GM18520 (cell line): ENCODE measurements around the gene MBD5.

Source experiments
- ATAC-seq: cut with Tn5 transposase; IDR thresholded peaks from one replicate; pipeline ENCODE4 v1.9.1; 2021; ENCODE audit not compliant: unreplicated experiment

Gene MBD5

GRCh38 chr2:148515120-148515519, 494.2 kb downstream of the MBD5 start:
- no peak for ATAC-seq

GRCh38 chr2:148515976-148516375, 495.1 kb downstream of the MBD5 start:
- ATAC-seq = no peak

DNA sequence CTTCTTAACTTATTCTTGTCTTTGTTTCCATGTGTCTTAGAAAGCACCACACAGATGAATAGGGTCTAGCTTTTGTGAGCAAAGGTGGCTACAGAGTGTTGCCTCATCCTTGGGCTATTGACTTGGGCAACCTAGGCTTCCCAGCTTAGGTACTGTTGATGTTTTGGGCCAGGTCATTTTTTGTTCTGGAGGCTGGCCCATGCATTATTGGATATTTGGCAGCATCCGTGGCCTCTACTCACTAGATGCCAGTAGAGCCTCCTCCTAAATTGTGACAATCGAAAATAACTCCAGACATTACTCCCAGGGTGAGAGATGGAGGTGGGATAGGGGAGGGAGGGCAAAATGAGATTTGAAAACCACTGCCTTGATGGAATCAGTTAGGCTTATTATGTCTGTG, 496.4 kb downstream of the MBD5 start:
- ATAC-seq = no peak

- ATAC-seq = no peak
Measured at GRCh38 chr2:148517822-148518221, 496.9 kb downstream of the MBD5 start.

- no peak for ATAC-seq
Measured at GRCh38 chr2:148519013-148519412, 498.1 kb downstream of the MBD5 start.

DNA sequence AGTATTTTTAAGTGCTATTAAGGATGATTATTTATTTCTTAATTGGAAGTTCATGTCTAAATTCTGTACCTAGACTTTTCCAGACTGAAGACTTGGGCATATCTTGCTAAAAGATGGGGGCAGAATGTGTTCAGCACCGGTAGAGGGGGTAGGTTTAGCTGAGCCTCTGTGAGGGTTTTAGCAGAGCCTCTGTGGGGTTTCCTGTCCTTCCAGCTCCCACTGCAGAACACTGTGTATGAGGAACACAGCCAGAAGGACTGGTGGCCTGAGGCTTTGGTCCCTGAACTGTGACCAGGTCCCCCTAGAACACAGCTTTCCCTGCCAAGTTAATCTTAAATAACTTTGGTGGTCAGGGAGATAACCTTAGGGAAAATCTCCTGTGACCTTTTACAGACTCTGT, 500.3 kb downstream of the MBD5 start:
- no peak for ATAC-seq

- ATAC-seq = no peak
Measured at GRCh38 chr2:148523315-148523714, 502.4 kb downstream of the MBD5 start.

- ATAC-seq = no peak
Measured at GRCh38 chr2:148524519-148524919, 503.6 kb downstream of the MBD5 start.

- no peak for ATAC-seq
Measured at GRCh38 chr2:148525130-148525529, 504.2 kb downstream of the MBD5 start.

- ATAC-seq = no peak
Measured at GRCh38 chr2:148526509-148527346, 505.8 kb downstream of the MBD5 start.

DNA sequence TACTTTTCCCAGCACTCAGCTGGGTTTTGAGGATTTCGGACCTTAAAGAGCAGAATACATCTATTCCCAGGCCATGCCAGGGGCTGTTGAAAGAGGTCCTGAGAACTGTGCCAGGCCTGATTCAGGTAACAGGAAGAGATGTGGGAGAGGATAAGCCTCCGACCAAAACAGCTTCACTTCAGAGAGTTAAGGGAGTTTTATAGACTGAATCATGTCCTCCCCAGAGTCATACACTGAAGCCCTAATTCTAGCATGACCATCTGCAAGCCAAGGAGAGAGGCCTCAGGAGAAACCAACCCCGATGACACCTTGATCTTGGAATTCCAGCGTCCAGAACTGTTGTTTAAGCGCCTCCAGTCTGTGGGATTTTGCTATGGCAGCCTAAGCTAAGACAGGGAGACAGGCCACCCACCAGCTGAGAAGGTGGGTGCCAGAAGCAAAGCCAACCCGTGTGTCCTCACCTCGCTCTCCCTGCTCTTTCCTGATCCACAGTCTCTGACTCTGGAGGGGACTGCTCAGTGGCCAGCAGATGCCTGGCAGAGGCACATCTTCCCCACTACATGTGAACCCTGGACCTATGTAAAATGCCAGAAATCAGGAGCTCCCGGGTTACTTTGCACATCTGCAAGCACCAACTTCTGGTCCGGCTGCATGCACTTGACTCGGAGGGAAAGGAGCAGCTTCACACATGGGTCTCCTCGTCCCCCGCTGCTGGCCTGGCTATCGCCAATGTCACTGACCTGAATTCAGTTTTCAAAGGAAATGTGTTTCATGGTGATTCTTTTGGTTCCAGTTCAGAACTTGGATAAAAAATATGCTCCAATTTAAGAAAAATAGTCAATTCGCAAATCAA, 506.8 kb downstream of the MBD5 start:
- ATAC-seq = no peak

GRCh38 chr2:148528356-148529064, 507.6 kb downstream of the MBD5 start:
- no peak for ATAC-seq

- no peak for ATAC-seq
Measured at GRCh38 chr2:148529745-148530144, 508.9 kb downstream of the MBD5 start.

GRCh38 chr2:148530350-148530749, 509.5 kb downstream of the MBD5 start:
- no peak for ATAC-seq

GRCh38 chr2:148531235-148531634, 510.3 kb downstream of the MBD5 start:
- ATAC-seq = no peak

DNA sequence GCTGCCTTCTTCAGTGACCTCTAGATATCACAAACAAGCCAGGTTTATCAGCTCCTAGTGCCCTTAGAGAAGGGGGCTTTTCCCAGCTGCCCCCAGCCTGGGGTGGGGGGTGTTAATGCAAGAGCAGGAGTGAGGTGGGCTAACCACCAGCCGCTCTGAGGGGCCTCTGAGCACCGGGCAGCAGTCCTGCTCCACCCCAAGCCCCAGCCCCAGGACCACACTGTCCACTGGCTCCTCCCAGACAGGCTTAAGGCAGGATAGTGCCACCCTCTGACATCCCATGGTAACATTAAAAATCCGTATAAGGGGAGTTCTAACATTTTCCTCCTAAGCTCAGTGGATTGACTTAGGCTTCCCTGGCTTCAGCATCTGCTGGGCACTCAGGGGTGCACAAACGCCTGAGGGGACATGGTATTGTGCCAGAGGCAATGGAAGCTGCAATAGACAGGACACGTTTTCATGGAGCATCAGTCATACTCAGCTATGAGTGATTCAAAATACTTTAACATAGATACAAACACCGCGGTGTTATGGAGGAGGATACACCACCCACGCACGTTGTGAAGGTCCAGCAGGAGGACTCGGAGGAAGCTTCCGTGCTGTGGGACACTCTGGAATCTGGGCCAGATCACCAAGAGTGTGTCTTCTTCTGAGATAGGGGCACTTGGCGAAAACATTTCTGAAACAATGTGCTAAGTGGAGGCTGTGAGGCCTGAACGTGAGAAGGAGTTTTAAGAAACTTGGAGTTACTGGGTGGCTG, 511.0 kb downstream of the MBD5 start:
- ATAC-seq = no peak

DNA sequence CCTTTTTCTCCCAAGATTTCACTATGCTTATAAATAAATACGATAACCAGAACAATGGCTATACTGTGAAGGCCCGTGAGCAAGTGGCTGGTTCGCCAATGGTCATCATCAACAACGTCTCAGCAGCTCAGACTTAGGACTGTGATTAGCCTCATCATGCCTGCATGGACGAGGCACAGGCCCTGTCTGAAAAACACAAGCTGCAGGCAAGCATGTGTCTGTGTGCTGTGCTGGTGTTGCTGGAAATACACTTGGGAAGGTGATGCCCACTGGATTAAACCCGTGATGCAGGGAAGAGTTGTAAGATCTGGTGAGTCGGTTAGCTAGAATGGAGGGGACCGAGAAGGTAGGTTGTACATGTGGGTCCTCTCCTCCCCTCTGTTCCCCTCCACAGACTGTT, 512.1 kb downstream of the MBD5 start:
- ATAC-seq = no peak

- ATAC-seq = no peak
Measured at GRCh38 chr2:148533685-148534084, 512.8 kb downstream of the MBD5 start.

DNA sequence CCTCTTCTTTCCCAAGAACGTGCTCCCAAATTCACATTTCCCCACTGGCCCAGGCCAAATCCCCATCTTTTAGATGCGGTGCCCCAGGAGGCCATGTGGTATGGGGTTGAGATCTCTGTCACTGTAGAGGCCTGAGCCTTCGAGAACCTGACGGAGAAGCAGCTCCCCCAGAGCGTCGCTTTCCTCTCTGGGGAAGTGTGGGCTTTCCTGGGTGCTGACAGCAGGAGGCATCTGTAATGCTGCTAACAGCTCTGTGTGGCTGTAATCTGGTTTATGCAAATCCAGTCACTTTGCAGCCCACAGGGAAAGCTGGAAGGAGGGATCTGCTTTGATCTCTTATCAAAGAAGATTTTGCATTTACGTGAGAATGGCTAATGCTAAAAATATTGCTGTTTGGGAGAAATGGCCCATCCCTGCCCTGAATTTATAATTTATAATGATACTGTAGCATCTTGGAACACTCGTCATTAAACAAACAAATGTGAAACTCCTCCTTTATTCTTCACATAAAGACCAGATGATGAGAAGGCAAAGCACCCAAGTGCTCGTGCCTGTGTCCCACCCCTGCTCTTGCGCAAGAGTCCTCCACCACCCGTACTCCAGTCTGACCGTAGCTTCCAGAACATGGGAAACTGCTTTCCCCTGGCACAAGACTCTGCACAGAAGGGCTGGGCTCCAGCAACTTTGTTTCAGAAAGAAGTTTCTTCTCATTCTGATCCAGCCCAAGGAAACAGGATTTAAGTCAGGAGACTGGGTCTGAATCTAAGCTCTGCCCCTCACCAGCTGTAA, 513.7 kb downstream of the MBD5 start:
- ATAC-seq = no peak

DNA sequence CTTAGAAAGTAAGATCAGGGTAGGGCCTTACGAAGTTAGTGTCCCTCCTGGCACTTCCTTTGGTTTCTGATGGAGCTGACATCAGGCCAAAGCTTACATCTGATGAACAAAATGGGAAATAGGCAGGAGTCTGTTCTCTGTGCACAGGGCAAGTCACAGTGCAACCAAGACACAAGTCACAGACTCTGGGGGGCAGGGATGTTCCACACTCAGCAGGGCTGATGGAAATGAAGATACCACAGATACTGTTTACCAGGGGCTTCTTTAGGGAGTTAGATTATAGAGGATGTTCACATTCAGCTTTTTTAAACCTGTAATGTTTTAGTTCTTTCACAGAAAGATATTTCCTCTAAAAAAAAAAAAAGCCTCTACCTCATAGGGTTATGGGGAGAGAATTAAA, 517.5 kb downstream of the MBD5 start:
- ATAC-seq = no peak
